Stimulated activated CD4-positive, alpha-beta T cell treated with anti-CD3 and anti-CD28 coated beads, Interleukin-4, amount 100 ng/mL, for 4 hours (primary cell): ENCODE measurements around the gene FAM131B.
"Not testable (repeated sequence)": the region's sequence is repeated elsewhere in the genome, so short reads cannot be mapped to it uniquely, and the experiment has no call there.

ENCODE experiments used
- DNase-seq, 2 experiments: peaks; one replicate each; pipeline ENCODE4 v3.0.0-alpha.2; 2020

FAM131B gene

GRCh38 chr7:143394777-143395176 lies 32.3 kb upstream of the FAM131B start:
- DNase-seq = no peak

- DNase-seq = no peak
These were observed 31.6 kb upstream of the FAM131B start for GRCh38 chr7:143394068-143394467.

GRCh38 chr7:143393267-143394041 lies 30.9 kb upstream of the FAM131B start:
- no peak for DNase-seq

GRCh38 chr7:143392875-143393266 lies 30.4 kb upstream of the FAM131B start:
- DNase-seq = no peak

GRCh38 chr7:143392427-143392826 lies 29.9 kb upstream of the FAM131B start:
- DNase-seq = not testable (repeated sequence)

- DNase-seq = no peak
These were observed 29.2 kb upstream of the FAM131B start for GRCh38 chr7:143391462-143392404.

- no peak for DNase-seq
These were observed 28.3 kb upstream of the FAM131B start for GRCh38 chr7:143390773-143391317.

- no peak for DNase-seq
These were observed 27.7 kb upstream of the FAM131B start for GRCh38 chr7:143390104-143390772.

GRCh38 chr7:143389316-143390103 lies 27.0 kb upstream of the FAM131B start:
- DNase-seq = no peak

- DNase-seq = no peak
These were observed 26.1 kb upstream of the FAM131B start for GRCh38 chr7:143388491-143389101.

- no peak for DNase-seq
These were observed 25.5 kb upstream of the FAM131B start for GRCh38 chr7:143388051-143388450.

GRCh38 chr7:143387156-143387975 lies 24.9 kb upstream of the FAM131B start:
- no peak for DNase-seq

- DNase-seq = no peak
These were observed 23.6 kb upstream of the FAM131B start for GRCh38 chr7:143385891-143386781.

GRCh38 chr7:143384661-143385631 lies 22.4 kb upstream of the FAM131B start:
- no peak for DNase-seq

GRCh38 chr7:143384148-143384547 lies 21.6 kb upstream of the FAM131B start:
- DNase-seq = no peak

- no peak for DNase-seq
These were observed 21.1 kb upstream of the FAM131B start for GRCh38 chr7:143383642-143383957.

- no peak for DNase-seq
These were observed 20.5 kb upstream of the FAM131B start for GRCh38 chr7:143382791-143383641.
